Measurements from ENCODE around the gene BEND4. TPM values are rescaled to one million over a fixed set of nuclear protein-coding genes. Genes with fewer than 3 reads are reported as not detected.

BEND4 gene
- total RNA-seq (2014; rRNA removed) (not detected in 2 replicates), Bru-seq, nascent RNA (percentile 7 among the genes with signal in this experiment), BruChase-seq, experiment 1, labeled RNA remaining after a 6-hour chase (percentile 10 among the genes with signal in this experiment), BruChase-seq, experiment 2, labeled RNA remaining after a 2-hour chase (percentile 4 among the genes with signal in this experiment)
- long read RNA-seq, result 0 reads

- no TSS peak for BruUV-seq (replicated peaks)
- no peak within 1 kb of the TSS; the same call in 1 of the 2 replicates for H2AFZ ChIP-seq (ENCODE audit: low read length)
- POLR2A ChIA-PET (ENCODE audit: unreplicated experiment), result no interaction called here
- no peak for TF ChIP-seq EZH2 (IDR thresholded peaks at IDR 0.05; ENCODE audit: low read length, unreplicated experiment)
- TF ChIP-seq EZH2phosphoT487 (IDR thresholded peaks at IDR 0.05; ENCODE audit: borderline replicate concordance, low read length), result no peak
- no peak for TF ChIP-seq CTCF (conservative IDR thresholded peaks at IDR 0.05; ENCODE audit: low read depth, low read length)
- H3K4me3 ChIP-seq (ENCODE audit: low read length), result peak within 1 kb of the TSS; percentile 30; the same call in 1 of the 2 replicates
- no peaks in the 10 kb centered on the region for H3K36me3 ChIP-seq (ENCODE audit: low read depth, low read length)
- DNase-seq (no peak), ATAC-seq (no peak)
- no peaks in the 10 kb centered on the region for H3K9me2 ChIP-seq (replicated peaks; ENCODE audit: low read length)
- peak within 1 kb of the TSS; percentile 60 for H3K4me2 ChIP-seq (ENCODE audit: low read length)
- peaks cover 65% of the 10 kb centered on the region for H3K27me3 ChIP-seq (ENCODE audit: low read length)
- no peaks in the 10 kb centered on the region for H3K79me2 ChIP-seq (ENCODE audit: low read length)
- H3F3A ChIP-seq (ENCODE audit: low read length, unreplicated experiment), result no peaks in the 10 kb centered on the region
- H4K20me1 ChIP-seq (ENCODE audit: low read length), result no peaks in the 10 kb centered on the region
- no peak within 1 kb of the TSS for H3K27ac ChIP-seq (ENCODE audit: low read length)
- H3K9me3 ChIP-seq (ENCODE audit: low read length), result no peaks in the 10 kb centered on the region
- CTCF ChIA-PET, result no interaction called here
- H3K9ac ChIP-seq (ENCODE audit: low read length), result no peak within 1 kb of the TSS
- no peaks in the 10 kb centered on the region for H3K4me1 ChIP-seq (ENCODE audit: insufficient read depth, low read length)
- intact Hi-C loops (cut with micrococcal nuclease), result no loop called here
Measured at GRCh38 chr4:42152507-42153504, at the start of gene BEND4. TSS of gene BEND4 (minus strand) at chr4:42152655. CDS start at chr4:42152143, 512 bp downstream.

- ATAC-seq (no peak), DNase-seq (no peak)
- Histone ChIP-seq H3K4me1 (ENCODE audit: insufficient read depth, low read length) (no peaks in the 10 kb centered on the region), H3K9me3 (ENCODE audit: low read length) (no peaks in the 10 kb centered on the region), H3K9ac (ENCODE audit: low read length) (no peak overlapping the region), H3K4me3 (ENCODE audit: low read length) (no peak overlapping the region), H3K4me2 (ENCODE audit: low read length) (no peak overlapping the region), H3K79me2 (ENCODE audit: low read length) (no peaks in the 10 kb centered on the region), H3F3A (ENCODE audit: low read length, unreplicated experiment) (no peaks in the 10 kb centered on the region), H2AFZ (ENCODE audit: low read length) (no peak overlapping the region), H3K27ac (ENCODE audit: low read length) (no peak overlapping the region), H4K20me1 (ENCODE audit: low read length) (no peaks in the 10 kb centered on the region), H3K27me3 (ENCODE audit: low read length) (no peaks in the 10 kb centered on the region), H3K36me3 (ENCODE audit: low read depth, low read length) (no peaks in the 10 kb centered on the region), H3K9me2 (replicated peaks; ENCODE audit: low read length) (no peaks in the 10 kb centered on the region)
- CTCF ChIA-PET, result no interaction called here
- POLR2A ChIA-PET (ENCODE audit: unreplicated experiment), result no interaction called here
- intact Hi-C loops (cut with micrococcal nuclease), result no loop called here
- TF ChIP-seq EZH2phosphoT487 (IDR thresholded peaks at IDR 0.05; ENCODE audit: borderline replicate concordance, low read length) (no peak), CTCF (conservative IDR thresholded peaks at IDR 0.05; ENCODE audit: low read depth, low read length) (no peak), EZH2 (IDR thresholded peaks at IDR 0.05; ENCODE audit: low read length, unreplicated experiment) (no peak)
- BruUV-seq (replicated peaks), result no TSS peak
Measured at GRCh38 chr4:42197341-42197740, 44.9 kb upstream of the BEND4 start.
